ENCODE measurements around the gene LYZL4. TPM values are rescaled to one million over a fixed set of nuclear protein-coding genes. Genes with fewer than 3 reads are reported as not detected.

LYZL4 gene
- total RNA-seq, 4 donors from 2014 or later, result not detected

GRCh38 chr3:42403737-42404136 is 6.7 kb downstream of the LYZL4 start:
- Histone ChIP-seq H3K4me3 (no peak overlapping the region), H3K4me1 (no peaks in the 10 kb centered on the region), H3K36me3 (no peaks in the 10 kb centered on the region), H3K27ac (no peak overlapping the region), H3K9me3 (no peaks in the 10 kb centered on the region), H3K27me3 (no peaks in the 10 kb centered on the region)
- 68 to 78% methylated on average over 3 of the region's 3 CpGs for WGBS, 2 donors
- TF ChIP-seq EP300 (IDR thresholded peaks at IDR 0.05) (no peak), POLR2A (IDR thresholded peaks at IDR 0.05) (no peak)
- TF ChIP-seq, protein P1, sequence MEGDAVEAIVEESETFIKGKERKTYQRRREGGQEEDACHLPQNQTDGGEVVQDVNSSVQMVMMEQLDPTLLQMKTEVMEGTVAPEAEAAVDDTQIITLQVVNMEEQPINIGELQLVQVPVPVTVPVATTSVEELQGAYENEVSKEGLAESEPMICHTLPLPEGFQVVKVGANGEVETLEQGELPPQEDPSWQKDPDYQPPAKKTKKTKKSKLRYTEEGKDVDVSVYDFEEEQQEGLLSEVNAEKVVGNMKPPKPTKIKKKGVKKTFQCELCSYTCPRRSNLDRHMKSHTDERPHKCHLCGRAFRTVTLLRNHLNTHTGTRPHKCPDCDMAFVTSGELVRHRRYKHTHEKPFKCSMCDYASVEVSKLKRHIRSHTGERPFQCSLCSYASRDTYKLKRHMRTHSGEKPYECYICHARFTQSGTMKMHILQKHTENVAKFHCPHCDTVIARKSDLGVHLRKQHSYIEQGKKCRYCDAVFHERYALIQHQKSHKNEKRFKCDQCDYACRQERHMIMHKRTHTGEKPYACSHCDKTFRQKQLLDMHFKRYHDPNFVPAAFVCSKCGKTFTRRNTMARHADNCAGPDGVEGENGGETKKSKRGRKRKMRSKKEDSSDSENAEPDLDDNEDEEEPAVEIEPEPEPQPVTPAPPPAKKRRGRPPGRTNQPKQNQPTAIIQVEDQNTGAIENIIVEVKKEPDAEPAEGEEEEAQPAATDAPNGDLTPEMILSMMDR (IDR thresholded peaks at IDR 0.05), result no peak
- no peak for DNase-seq (ENCODE audit: low spot score in 2 of 2)

DNA sequence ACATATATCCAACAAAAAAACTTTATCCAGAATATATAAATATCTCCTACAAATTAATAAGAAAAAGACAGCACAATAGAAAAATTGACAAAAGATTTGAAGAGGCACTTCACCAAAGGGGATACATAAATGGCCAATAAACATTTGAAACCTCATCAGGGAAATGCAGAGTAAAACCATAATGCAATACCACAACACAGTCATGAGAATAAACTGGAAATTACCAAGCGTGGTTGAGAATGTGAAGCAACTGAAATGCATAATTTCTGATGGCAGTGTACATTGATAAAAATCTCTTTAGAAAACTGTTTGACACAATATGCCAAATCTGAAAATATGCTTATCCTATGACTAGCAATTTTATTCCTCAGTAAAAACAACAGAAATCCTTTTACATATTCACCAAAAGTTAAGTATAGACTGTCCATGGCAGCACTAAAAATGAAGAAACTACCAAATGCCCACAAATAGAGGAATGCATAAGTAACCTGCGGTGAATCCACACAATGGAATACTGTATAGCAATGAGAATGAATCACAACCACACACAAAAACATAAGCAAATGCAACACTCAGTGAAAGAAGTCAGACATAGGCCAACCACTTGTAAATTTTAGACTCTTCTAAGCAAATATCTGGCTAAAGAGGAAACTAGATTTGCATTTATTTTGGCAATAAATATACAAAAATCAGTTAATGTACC is 7.9 kb downstream of the LYZL4 start:
- Histone ChIP-seq H3K4me3 (no peak overlapping the region), H3K27ac (no peak overlapping the region), H3K4me1 (no peaks in the 10 kb centered on the region), H3K9me3 (no peaks in the 10 kb centered on the region), H3K36me3 (no peaks in the 10 kb centered on the region), H3K27me3 (no peaks in the 10 kb centered on the region)
- DNase-seq (ENCODE audit: low spot score in 2 of 2), result no peak
- no peak for TF ChIP-seq EP300 (IDR thresholded peaks at IDR 0.05)
- no peak for TF ChIP-seq POLR2A (IDR thresholded peaks at IDR 0.05)
- TF ChIP-seq, protein P1 (IDR thresholded peaks at IDR 0.05), result no peak
- 63 to 88% methylated on average over 2 of the region's 2 CpGs for WGBS, 2 donors

- Histone ChIP-seq H3K27me3 (no peaks in the 10 kb centered on the region), H3K4me1 (no peaks in the 10 kb centered on the region), H3K27ac (no peak overlapping the region), H3K36me3 (no peaks in the 10 kb centered on the region), H3K4me3 (no peak overlapping the region), H3K9me3 (no peaks in the 10 kb centered on the region)
- TF ChIP-seq, protein P1 (IDR thresholded peaks at IDR 0.05), result no peak
- TF ChIP-seq EP300 (IDR thresholded peaks at IDR 0.05), result no peak
- DNase-seq (ENCODE audit: low spot score in 2 of 2), result no peak
- 43 to 49% methylated on average over 3 of the region's 3 CpGs for WGBS, 2 donors
These were observed 12.3 kb downstream of the LYZL4 start for GRCh38 chr3:42398080-42398479.

GRCh38 chr3:42397644-42398043 is 12.8 kb downstream of the LYZL4 start:
- WGBS, 2 donors, result 87 to 89% methylated on average over 8 of the region's 8 CpGs
- H3K27me3 ChIP-seq, result no peaks in the 10 kb centered on the region
- no peak overlapping the region for H3K27ac ChIP-seq
- H3K36me3 ChIP-seq, result no peaks in the 10 kb centered on the region
- H3K4me3 ChIP-seq, result no peak overlapping the region
- H3K9me3 ChIP-seq, result no peaks in the 10 kb centered on the region
- no peaks in the 10 kb centered on the region for H3K4me1 ChIP-seq
- TF ChIP-seq POLR2A (IDR thresholded peaks at IDR 0.05) (no peak), EP300 (IDR thresholded peaks at IDR 0.05) (no peak)
- TF ChIP-seq, protein P1 (IDR thresholded peaks at IDR 0.05), result no peak
- DNase-seq (ENCODE audit: low spot score in 2 of 2), result no peak

- DNase-seq (ENCODE audit: low spot score in 2 of 2), result no peak
- TF ChIP-seq EP300 (IDR thresholded peaks at IDR 0.05) (no peak), POLR2A (IDR thresholded peaks at IDR 0.05) (no peak)
- WGBS, 2 donors, result 77 to 78% methylated on average over 12 of the region's 12 CpGs
- H3K27ac ChIP-seq, result no peak overlapping the region
- H3K4me1 ChIP-seq, result no peaks in the 10 kb centered on the region
- no peaks in the 10 kb centered on the region for H3K27me3 ChIP-seq
- H3K36me3 ChIP-seq, result no peaks in the 10 kb centered on the region
- H3K9me3 ChIP-seq, result no peaks in the 10 kb centered on the region
- no peak overlapping the region for H3K4me3 ChIP-seq
These were observed 15.7 kb downstream of the LYZL4 start for GRCh38 chr3:42394579-42395288.

Data from tibial nerve (tissue), 4 donors.